HG02938 (cell line): ENCODE results near the gene ARMH3.

Experiments
- ATAC-seq: cut with Tn5 transposase; IDR thresholded peaks from one replicate; pipeline ENCODE4 v1.9.1; 2021; ENCODE audit warnings: mild to moderate bottlenecking, moderate library complexity; ENCODE audit not compliant: unreplicated experiment

The ARMH3 gene

DNA sequence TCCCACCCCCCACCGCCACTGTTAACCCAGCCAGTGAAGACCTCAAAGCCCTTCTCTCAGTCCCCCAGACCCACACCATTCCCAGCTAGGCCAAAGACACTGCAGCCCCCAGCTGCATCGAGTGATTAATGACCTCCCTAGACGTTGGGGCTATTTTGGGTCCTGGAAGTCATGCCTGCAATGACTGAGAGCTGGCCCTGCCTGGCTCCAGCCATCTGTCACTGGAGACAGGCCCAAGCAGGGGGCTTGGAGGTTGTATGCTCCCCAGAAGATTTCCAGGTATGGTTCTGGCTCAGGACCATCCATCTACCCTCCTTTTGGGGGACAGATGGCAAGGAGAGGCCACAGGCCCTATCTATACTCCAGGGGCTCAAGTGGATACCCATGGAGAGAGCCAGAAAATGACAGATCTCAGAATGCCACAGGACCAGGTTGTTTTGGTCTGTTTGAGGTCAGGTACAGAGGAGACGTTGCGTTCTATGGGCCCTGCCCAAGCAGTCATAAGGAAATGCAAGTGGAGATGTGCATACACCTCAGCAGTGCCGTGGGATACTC lies 217.5 kb downstream of the ARMH3 start:
- no peak for ATAC-seq

DNA sequence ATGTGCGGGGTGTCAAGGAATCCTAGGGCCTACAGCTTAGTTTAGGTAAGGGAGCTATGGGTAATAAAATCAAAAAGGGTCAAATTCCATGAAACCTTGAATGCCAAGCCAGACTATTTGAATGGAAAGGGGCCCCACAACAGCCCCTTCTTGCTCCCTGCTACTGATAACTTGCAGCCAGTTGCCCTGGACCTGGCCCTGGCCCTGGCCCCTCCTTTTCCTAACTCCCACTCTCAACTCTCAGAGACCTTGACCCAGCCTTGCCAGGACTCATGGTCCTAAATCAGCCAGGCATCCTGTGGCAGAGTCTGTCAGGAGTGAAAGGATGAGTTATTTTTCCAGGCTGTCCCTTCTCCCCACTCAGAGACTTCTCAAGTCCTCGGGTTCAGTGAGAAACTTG lies 218.2 kb downstream of the ARMH3 start:
- ATAC-seq: no peak

DNA sequence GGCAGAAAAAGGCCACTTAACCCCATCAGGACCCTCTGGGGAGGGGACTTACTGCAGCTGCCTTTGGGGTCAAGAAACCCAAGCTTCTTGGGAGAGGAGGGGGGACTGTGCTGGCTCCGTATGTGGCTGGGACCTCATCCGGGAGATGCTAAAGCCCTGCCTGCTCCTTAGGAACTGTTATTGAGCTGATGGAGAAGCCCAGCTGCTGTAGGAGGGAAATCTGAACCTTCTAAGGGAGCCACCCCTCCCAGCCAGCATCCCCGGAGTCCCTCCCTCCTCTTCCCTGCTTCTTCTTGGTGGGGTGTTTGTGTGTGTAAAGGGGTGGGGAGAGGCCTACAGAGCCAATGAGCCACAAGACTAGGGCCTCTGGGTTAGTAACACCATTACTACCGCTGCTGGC lies 220.6 kb downstream of the ARMH3 start:
- no peak for ATAC-seq

DNA sequence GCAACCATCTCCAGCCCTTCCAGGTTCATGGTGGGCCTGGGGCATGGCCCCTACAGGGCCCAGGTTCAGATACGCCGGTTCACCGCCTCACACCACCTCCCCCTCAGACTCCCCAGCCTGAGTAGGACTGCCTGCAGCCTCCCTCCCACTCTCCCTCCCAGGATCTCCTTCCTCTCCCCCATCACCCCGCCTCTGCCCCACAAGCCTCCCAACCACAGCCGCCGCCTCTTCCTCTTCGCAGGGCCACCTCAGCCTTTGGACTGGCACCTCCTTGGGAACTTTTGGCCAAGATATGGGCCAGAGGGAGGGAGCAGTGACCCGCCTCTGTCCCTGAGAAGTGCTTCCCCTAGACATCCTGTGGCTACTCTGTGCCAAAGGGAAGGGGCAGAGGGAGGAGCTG lies 221.6 kb downstream of the ARMH3 start:
- ATAC-seq: no peak

DNA sequence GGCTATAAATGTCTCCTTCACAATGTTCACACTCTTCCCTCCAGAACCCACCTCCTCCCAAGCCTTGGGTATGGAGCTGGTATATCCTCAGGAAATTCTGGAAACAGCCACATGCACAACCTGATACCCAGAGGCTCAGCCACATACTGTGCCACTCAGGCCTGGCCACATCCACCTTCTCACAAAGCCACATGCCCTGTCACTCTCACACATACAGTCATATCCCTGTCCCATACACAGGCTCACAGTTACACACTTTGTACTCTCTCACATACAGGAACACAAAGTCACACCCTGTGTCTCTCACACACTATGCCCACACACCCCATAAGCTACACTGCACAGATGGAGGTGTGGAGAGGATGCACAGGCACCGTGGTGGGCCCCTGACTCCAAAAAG lies 222.5 kb downstream of the ARMH3 start:
- no peak for ATAC-seq

DNA sequence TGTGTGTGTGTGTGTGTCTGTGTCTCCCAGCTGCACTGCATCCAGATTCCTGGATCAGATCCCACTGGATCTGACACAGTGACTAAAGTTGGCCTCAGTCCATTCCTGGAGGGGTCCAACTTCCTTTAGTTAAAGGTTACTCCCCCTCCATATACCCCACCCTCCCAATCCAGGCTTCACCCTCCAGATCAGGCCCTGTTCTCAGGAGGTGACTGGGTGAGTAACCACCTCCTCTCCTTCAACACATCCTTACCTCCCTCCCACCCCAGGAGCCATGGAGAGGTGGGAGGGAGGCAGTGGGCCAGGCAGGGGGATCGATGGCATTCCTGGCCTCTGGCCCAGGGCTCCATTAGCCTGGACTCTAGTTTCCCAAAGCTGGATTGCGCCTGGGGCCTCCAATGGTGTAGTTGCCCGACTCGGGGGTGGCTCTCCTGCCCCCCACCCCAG lies 223.6 kb downstream of the ARMH3 start:
- no peak for ATAC-seq

DNA sequence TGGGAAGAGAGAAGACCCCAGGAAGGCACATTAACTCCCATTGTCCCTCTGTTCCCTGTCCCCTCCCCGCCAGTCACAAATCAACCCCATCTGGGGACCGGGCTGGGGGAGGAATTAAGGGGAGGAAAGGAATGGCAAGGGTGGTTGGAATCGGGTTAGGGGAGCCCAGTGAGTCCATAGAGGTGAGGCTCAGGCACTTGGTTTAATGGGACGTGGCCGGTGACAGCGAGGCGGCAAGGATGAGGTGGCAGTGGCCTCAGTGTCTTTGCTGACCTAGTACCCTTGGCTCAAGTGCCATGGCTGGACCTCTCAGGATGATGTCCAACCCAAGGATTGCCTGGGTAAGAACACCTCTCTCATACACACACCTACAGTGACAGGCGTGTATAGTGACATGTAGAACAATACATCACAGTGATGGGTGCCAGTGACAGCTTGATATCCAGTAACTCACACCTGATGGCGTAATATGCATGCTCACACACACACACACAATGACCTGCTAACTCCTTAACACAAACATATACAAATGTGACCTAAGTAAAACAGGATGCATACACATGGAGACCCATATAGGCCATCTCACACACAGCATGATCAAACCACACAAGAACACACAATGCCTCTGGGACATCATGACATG lies 224.7 kb downstream of the ARMH3 start:
- no peak for ATAC-seq

DNA sequence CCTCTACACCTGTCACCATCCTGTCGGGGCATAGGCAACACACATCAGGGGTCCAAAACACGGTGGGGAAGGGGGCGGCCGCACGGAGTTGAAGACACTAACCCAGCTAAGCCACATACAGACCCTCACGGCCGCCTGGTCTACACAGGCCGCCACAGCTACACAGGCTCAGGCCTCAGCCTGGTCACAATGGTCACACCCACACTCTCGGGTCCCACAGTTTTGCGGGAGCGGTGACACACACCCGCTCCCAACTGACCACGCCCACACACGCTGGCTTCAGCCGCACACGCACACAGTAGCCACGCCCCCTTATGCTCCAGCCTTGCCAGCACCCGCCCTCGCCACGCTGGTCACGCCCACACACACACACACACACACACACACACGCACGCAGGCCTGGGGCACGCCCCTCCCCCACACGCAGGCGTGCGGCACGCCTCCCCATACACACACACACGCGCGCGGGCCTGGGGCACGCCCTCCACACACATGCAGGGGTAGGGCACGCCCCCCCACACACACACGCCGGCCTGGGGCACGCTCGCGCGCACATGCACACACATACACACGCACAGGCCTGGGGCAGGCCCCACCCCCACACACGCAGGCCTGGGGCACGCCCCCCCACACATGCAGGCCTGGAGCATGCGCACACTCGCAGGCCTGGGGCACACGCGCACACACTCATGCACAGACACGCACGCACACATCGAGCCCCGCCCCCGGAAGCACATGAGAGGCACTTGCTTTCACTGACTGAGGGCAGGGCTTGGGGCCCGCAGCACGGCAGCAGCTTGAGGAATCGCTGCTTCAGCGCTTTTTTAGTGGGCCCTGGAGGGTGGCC lies 225.4 kb downstream of the ARMH3 start:
- ATAC-seq: peak; percentile 56

DNA sequence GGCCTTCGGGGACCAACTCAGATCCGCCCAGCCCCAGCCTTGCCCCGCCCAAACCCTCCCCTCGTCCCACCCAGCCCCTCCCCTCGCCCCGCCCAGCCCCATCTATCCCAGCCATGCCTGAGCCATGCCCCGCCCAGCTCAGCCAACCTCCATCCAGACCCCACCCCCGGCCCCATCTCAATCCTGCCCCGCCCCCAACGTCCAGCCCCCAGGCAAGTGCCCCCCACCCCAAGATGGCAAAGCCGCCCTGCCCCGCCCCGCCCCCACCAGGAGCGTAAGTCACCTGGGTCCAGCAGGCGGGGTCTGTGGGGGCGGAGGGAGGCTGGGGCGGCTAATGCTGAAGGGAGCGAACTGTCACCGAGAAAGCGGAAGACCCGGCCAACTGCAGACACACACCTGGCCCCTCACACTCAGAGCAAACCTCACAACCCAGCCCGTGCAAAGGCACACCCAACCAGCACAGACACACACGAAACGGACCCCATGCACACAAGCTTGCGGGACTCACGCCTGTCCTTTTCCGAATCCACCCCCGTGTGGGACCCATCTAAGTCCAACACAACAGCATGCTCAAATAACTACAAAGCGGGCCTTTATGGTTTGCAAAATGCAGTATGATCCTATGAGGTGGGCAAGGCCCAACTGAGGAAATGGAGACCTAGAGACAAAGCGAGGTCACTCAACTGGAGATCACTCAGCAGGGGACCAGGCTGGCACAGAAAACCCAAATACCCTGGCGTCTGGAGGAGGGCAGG lies 226.2 kb downstream of the ARMH3 start:
- ATAC-seq: peak; percentile 21

DNA sequence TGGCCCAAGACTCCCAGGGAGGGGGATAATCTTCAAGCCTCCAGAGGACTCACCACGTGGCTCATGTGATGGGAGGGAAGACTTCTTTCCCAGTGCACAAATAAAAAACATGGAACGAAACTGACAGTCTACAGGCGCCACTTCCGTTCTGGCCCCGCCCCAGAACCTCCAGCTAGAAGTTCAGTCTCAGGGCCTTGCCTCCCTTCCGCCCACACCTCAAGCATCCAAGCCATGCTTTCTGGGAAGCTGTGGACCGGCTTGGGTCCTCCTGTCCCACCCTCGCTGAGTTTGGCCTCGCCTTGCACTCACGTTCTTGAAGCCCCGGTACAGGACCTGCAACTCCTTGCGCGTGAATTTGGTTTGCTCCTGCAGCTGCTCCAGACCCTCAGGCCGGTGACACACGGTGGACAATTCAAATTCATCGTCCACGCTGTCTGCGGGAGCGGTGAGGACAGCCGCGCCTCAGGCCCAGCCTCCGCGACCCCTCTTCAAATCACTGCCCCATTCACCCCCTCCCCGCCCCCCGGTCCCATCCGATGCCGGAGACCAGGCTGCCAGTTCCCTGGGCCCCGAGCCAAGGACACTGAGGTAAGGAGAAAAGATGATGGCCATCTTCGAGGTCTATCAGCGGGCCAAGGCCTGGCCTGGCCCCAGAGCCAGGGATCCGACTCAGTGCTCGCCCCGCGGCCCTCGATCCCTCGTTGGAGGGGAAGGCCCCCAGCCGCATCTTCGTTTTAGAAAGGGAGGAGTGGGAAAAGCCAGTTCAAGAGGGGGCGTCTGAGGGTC lies 227.0 kb downstream of the ARMH3 start:
- ATAC-seq: no peak

DNA sequence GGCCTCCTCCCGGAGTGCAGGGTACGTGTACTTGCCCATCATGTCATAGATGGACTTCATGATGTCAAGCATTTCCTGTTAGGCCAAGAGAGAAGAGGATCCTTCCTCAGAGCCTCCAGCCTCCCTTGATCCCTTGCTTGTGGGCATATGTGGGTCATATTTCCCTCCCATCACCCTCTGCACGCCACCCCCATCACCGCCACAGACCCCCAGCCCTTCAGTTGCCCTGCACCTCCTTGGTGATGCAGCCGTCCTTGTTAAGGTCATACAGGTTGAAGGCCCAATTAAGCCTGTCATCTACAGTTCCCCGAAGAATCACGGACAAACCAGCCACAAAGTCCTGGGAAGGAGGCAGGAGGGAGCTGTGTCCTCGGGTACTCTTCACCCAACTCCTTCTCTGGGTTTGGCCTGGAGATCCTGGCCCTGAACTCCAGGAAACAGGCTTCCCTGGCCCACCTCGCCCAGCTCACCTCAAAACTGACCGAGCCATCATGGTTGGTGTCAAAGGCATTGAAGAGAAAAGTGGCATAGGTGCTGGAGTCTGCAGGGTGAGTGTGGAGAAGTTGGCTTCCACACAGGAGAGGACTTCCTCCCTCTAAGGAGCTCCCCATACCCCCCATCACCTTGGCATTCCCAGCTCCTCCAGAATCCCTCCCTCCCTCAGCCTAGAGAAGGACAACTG lies 227.9 kb downstream of the ARMH3 start:
- ATAC-seq: no peak

DNA sequence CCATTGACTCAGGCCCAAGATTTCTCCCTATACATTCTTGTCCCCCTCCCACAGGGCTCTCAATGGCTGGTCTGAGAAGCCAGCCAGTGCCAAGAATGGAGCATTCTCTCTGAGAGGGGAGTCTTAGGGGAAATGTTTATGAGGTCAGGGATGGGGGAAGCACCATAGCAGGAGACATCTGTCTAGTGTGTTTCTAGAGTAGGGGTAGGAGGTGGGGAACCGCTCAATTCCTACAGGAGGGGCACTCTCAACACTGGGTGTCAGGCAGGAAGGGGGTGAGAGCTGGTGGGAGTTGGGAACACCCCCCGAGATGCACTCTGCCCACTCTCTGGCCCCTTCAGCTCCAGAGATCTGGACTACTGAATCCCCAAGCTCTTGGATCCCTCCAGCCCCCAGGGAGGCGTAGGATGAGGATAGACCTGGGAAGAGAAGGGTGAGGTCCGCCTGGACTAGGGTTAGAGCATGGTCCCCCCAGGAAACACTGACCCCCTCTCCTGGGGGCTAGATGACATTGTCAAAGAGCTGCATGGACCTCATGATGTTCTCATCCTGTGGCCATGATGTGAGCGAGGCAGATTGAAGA lies 229.0 kb downstream of the ARMH3 start:
- ATAC-seq: no peak

DNA sequence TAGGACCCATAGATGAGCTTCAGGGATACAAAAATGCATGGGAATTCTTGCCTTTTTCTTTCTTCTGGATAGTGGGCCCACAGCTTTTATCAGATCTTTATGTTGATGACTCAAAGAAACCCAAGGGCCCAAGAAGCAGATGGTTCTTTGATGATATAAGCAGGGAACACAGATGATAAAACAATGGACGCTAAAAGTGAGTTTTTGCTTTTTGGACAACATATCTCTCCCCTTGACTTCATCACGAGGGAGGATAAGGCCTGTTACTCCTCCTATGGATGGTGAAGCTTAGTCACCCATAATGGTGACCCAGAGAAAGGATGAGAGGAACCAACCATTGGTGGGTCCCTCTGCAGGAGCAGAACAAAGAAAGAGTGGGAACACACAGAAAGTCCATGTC lies 231.2 kb downstream of the ARMH3 start:
- no peak for ATAC-seq

DNA sequence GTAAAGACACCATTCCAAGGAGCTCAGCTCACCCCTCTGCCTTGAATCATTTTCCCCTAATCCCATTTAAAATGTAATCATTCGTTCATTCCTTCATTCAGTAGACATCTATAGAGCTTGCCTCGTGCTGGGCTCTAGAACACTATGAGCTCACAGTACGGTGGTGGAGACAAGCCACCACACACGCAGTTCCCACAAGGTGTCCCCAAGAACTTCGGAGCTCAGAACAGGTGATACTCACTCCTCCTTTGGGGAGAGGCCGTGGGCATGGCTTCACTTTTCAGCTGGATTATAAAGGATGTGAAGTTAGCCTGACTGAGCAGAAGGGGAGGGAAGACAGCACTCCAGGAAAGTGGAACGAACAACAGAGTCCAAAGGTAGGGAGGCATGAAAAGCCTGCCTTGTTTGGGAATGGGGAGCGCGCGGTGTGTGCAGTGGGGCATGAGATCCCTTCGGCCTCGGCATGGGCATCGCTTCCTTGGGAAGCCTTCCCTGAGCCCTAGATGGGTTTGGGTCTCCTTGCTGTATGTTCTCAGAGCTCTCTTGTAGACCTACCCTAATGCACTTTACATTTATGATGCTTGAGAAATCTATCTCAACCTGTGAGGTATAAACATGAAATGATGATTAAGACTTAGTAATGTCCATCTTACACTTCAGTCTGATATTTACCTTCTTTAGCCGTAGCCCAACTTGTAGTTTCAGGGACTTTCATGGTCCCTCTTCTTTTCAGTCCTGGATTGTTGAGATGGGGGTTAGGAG lies 236.9 kb downstream of the ARMH3 start:
- peak; percentile 9 for ATAC-seq

DNA sequence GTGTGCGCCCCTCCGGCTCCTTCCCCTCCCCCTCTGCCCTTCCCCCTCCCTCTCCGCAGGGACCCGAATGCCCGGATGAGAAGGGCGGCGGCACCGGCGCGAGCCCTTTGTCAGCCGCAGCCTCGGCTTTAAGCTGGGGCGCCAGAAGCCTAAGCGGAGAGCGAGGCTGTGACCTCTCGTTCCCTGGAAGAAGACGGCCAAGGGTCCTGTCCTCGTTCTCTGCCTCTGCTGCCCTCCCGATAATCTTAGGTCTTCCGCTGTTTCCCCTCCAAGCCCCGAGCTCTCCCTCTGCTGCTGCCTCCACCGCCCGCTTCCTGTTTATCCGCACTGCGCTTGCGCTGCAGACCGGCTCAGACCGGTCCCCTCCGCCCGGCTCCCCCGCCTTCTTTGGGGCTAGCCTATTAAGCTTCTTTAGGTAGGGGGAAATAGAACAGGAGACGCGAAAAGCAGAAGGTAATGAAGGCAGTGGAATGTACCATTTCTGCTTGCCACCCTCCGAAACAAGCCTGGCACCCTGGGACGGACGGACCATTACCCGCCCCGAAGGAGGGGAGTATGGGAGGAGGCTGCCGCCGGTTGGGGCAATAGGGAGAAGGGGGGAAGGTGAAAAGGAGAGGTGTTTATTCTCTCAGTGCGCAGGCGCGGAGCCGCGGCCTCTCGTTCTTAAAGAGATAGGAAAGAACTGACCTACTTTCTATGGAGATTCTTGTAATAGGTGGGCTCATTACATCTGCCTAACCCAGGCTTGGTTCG lies 237.7 kb downstream of the ARMH3 start, which contains the start of gene OGA:
Gene OGA, minus strand, starts transcription at position 326 of the 753 bp plus-strand sequence. CDS start 422 bp downstream, outside the sequence.
- peak; percentile 85 for ATAC-seq

DNA sequence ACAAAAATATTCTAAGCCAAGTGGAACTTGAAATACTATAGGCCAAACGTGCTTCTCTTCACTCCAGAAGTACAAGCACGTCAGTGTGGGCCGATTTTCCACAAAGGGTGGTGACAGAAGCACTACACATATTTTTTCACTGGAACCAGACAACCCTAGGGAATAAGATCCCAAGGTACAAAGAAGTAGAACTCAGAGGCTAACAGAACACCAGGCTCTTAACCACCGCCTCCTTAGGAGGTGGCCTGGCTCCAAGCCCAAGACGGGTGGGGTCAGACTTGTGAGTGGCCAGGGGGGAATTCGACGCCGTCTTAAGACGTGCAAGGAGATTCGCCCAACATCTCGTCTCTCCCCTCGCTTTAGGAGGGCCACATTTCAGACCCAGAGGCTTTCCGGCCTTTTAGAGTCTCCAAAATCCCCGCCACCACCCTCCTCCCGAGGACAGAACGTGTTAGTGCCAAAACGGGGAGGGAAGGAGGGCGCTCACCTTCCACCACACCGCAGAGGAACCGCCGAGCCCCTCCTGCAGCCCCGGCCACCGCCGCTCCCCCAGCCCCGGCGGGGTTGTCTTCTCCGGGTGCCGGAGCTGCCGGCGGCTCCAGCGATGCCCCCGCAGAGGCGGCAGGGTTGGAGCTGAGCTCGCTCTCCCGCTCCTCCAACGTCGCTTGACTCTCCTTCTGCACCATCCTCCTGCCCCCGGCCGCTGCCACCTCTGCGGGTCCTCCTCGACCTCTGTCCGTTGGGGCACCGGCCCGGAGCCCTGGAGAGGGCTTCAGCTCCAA lies 238.4 kb downstream of the ARMH3 start:
- ATAC-seq: no peak

DNA sequence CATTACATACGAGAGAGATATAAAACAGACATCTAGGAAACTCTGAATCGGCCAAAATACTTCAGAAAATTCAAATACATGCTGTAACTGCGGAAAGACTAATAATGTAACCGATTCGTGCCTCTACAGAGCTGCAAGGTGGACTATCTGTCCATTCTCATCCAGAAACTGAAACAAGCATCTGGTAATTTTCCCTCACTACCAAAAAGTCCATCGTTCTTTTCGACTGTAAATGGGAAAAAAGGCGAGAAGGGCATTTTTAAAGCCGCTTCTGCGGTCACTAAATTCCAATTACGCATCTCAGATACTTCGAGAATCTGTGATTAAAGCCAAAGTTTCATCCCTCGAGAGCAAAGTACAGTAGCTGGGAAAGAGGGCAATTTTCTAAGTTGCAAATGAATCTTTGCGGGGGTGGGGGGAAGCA lies 239.0 kb downstream of the ARMH3 start:
- no peak for ATAC-seq
